Measurements from ENCODE around the gene FAM118B.
A peak's percentile ranks its signal among the peaks of the same experiment; 100 is the strongest.

- no peak for TF ChIP-seq POLR2A (IDR thresholded peaks at IDR 0.05)
- TF ChIP-seq CTCF (IDR thresholded peaks at IDR 0.05 in 8 of 11, conservative IDR thresholded peaks at IDR 0.05 in 3 of 11): no peak
- TF ChIP-seq POLR2AphosphoS5 (IDR thresholded peaks at IDR 0.05): peak in 2 of 3 donors; percentile 34 to 60
Observed at GRCh38 chr11:126163074-126163700, 48.4 kb upstream of the FAM118B start.

Measured in spleen (tissue), 7 donors.